B cell (primary cell): ENCODE results near the gene MYO5C. TPM values are rescaled to one million over a fixed set of nuclear protein-coding genes. Genes with fewer than 3 reads are reported as not detected.

Experiments used
- ATAC-seq: fragments of 200-7000 bp; cut with Tn5 transposase; one replicate; pipeline ENCODE4 v1.10.0; 2021; ENCODE audit warnings: low read depth, mild to moderate bottlenecking, moderate number of reproducible peaks, moderate library complexity
- CTCF ChIA-PET: fragments of 350-600 bp; sonication (Branson Sonifier 250); formaldehyde crosslinking; loops from one replicate; lab custom pipeline; 2021; ENCODE audit warnings: antibody characterized with exemption, inconsistent platforms; lab: Charles Lee
- POLR2A ChIA-PET: fragments of 350-600 bp; sonication (Branson Sonifier 250); formaldehyde crosslinking; loops from one replicate; lab custom pipeline; 2021; ENCODE audit warnings: antibody characterized with exemption; lab: Charles Lee
- DNase-seq: peaks from one replicate; pipeline ENCODE4 v3.0.0; 2013
- H2AFZ ChIP-seq: 2 replicates; pipeline ENCODE4 v1.6.1; 2012; ENCODE audit warnings: mild to moderate bottlenecking, low read depth, low read length; ENCODE audit not compliant: insufficient read depth, poor library complexity, severe bottlenecking
- H3K27ac ChIP-seq, 2 donors: 1 replicate in 1 of 2; 2 replicates in 1 of 2; pipeline ENCODE4 v1.5.1; 2012 to 2013; ENCODE audit warnings: low read length in 2 of 2, mild to moderate bottlenecking in 2 of 2, moderate library complexity in 1 of 2
- H3K27me3 ChIP-seq, 4 experiments: fragments of 200-600 bp in 1 of 4; sonication (generic) in 1 of 4; replicated peaks in 1 of 4; 1 replicate in 2 of 4; 2 replicates in 2 of 4; pipeline versions ENCODE4 v1.6.1 to v1.7.0; 2013 to 2016; ENCODE audit warnings: low read length in 3 of 4, mild to moderate bottlenecking in 2 of 4, mixed read lengths in 1 of 4, moderate library complexity in 1 of 4; ENCODE audit not compliant: insufficient read depth in 4 of 4, control insufficient read depth in 3 of 4; ENCODE audit errors: control extremely low read depth in 1 of 4
- H3K36me3 ChIP-seq, 2 experiments: replicated peaks in 1 of 2; 1 replicate in 1 of 2; 2 replicates in 1 of 2; pipeline versions ENCODE4 v1.6.1 to v1.7.1; 2013; ENCODE audit warnings: low read length in 1 of 2; ENCODE audit not compliant: insufficient read depth in 2 of 2, control insufficient read depth in 1 of 2; ENCODE audit errors: control extremely low read depth in 1 of 2, extremely low read depth in 1 of 2
- H3K4me1 ChIP-seq, 2 donors: fragments of 200-600 bp in 1 of 2; sonication (generic) in 1 of 2; 1 replicate in 1 of 2; 2 replicates in 1 of 2; pipeline versions ENCODE4 v1.5.1 to v1.6.1; 2013 to 2017; ENCODE audit warnings: low read length in 2 of 2; ENCODE audit not compliant: control insufficient read depth in 2 of 2, insufficient read depth in 2 of 2
- H3K4me2 ChIP-seq: replicated peaks from 2 replicates; pipeline ENCODE3; 2012; ENCODE audit warnings: mild to moderate bottlenecking, low read depth, low read length; ENCODE audit not compliant: poor library complexity, severe bottlenecking
- H3K4me3 ChIP-seq, 5 experiments: fragments of 200-600 bp in 1 of 5; sonication (generic) in 1 of 5; 1 replicate in 3 of 5; 2 replicates in 2 of 5; pipeline versions ENCODE4 v1.5.1 to v1.7.0; 2011 to 2016; ENCODE audit warnings: low read length in 4 of 5, mild to moderate bottlenecking in 4 of 5, low read depth in 2 of 5, control low read depth in 1 of 5, moderate library complexity in 1 of 5; ENCODE audit not compliant: insufficient read depth in 1 of 5; ENCODE audit errors: control extremely low read depth in 1 of 5, extremely low read depth in 1 of 5
- H3K79me2 ChIP-seq: fragments of 200-600 bp; sonication (generic); one replicate; pipeline ENCODE4 v1.6.0; 2016; ENCODE audit warnings: low read length; ENCODE audit not compliant: control insufficient read depth, insufficient read depth
- H3K9ac ChIP-seq: fragments of 200-600 bp; sonication (generic); 2 replicates; pipeline ENCODE4 v1.6.1; 2017; ENCODE audit warnings: mild to moderate bottlenecking, low read length, moderate library complexity
- H3K9me3 ChIP-seq, 3 donors: one replicate each; pipeline versions ENCODE4 v1.6.1 to v1.7.1; 2013; ENCODE audit warnings: low read length in 2 of 3; ENCODE audit not compliant: control insufficient read depth in 2 of 3, insufficient read depth in 1 of 3; ENCODE audit errors: control extremely low read depth in 1 of 3
- H4K20me1 ChIP-seq: 2 replicates; pipeline ENCODE4 v1.6.0; 2012; ENCODE audit warnings: mild to moderate bottlenecking, low read length; ENCODE audit not compliant: insufficient read depth, control insufficient read depth, poor library complexity, severe bottlenecking
- H3K27ac Mint-ChIP-seq: one replicate; pipeline ENCODE4 v1.8.0; 2021; ENCODE audit warnings: mixed read lengths
- H3K27me3 Mint-ChIP-seq: one replicate; pipeline ENCODE4 v1.8.0; 2021; ENCODE audit warnings: mixed read lengths
- H3K4me1 Mint-ChIP-seq: one replicate; pipeline ENCODE4 v1.8.0; 2021; ENCODE audit warnings: mixed read lengths
- H3K4me3 Mint-ChIP-seq: one replicate; pipeline ENCODE4 v1.8.0; 2021; ENCODE audit warnings: mixed read lengths
- H3K9me3 Mint-ChIP-seq: one replicate; pipeline ENCODE4 v1.8.0; 2022; ENCODE audit warnings: mixed read lengths; ENCODE audit not compliant: insufficient read depth
- CTCF ChIP-seq: fragments of 200-600 bp; IDR thresholded peaks from one replicate; pipeline ENCODE4 v1.8.0; 2022; ENCODE audit warnings: antibody characterized with exemption, mild to moderate bottlenecking
- EZH2 ChIP-seq: IDR thresholded peaks from 2 replicates; pipeline ENCODE4 v1.6.1; 2012; ENCODE audit warnings: borderline replicate concordance, low read depth, mild to moderate bottlenecking, moderate library complexity, low read length; ENCODE audit not compliant: insufficient read depth, poor library complexity, severe bottlenecking
- WGBS: methylation state at CpG from one replicate; pipeline ENCODE4 v1.1.5; 2013; ENCODE audit warnings: missing lambda C conversion rate; ENCODE audit not compliant: insufficient coverage; 5-methylcytosine and 5-hydroxymethylcytosine counted together
- intact Hi-C: fragments of 100-400 bp; cut with micrococcal nuclease; formaldehyde crosslinking; loops from one replicate; pipeline ENCODE4 v1.10.0; 2022
- polyA plus RNA-seq: library from polyadenylated mRNA; depleted of rRNA; stranded (reverse); fragments of >200 nt; gene quantifications from 2 replicates; pipeline ENCODE4 v1.2.3, GENCODE V29; 2012
- total RNA-seq, 2 donors: library from RNA; stranded (reverse); fragments of 120-200 nt in 1 of 2; gene quantifications; 1 replicate in 1 of 2; 2 replicates in 1 of 2; pipeline versions ENCODE4 v1.2.3 to v1.2.4, GENCODE V29; 2013 to 2022

Gene MYO5C
- total and polyA plus RNA-seq, 2 donors (not counting 1 experiment from before 2014, with no cell fraction given) = 0.54 to 4.5 TPM

- Histone ChIP-seq H3K27me3 (no peaks in the 10 kb centered on the region), H2AFZ (no peak overlapping the region), H3K79me2 (no peaks in the 10 kb centered on the region), H4K20me1 (no peaks in the 10 kb centered on the region), H3K9me3 (no peaks in the 10 kb centered on the region), H3K4me1 (peaks cover 19 to 20% of the 10 kb centered on the region in 2 donors), H3K36me3 (peaks cover 13 to 16% of the 10 kb centered on the region in 2 experiments), H3K27ac (peak overlapping the region; percentile 29 to 52), H3K9ac (peak overlapping the region; percentile 10), H3K4me2 (peak overlapping the region; percentile 59), H3K4me3 (peak overlapping the region in 1 of 5 experiments; percentile 34)
- ChIA-PET CTCF (interaction anchor here (0.7 to 2.5 kb wide), 7 partner anchors 16 to 427 kb away, joined by 3 to 12 read pairs (median 4); no protein-coding TSS in a partner anchor), POLR2A (no interaction called here)
- no peak for TF ChIP-seq EZH2
- no peak for TF ChIP-seq CTCF
- WGBS = 54% methylated on average over 7 of the region's 8 CpGs
- DNase-seq = peak; percentile 35
- intact Hi-C loops = loop anchor here (1.0 kb wide), 1 partner anchor 52 kb away; no protein-coding TSS in a partner anchor
- Mint-ChIP-seq H3K9me3 (no peaks in the 10 kb centered on the region), H3K27ac (peak overlapping the region; percentile 43), H3K4me1 (peaks cover 26% of the 10 kb centered on the region), H3K27me3 (no peaks in the 10 kb centered on the region), H3K4me3 (peak overlapping the region; percentile 59)
- peak; percentile 76 for ATAC-seq
Measured at GRCh38 chr15:52308446-52309153, 13.0 kb upstream of the MYO5C start.

GRCh38 chr15:52307847-52308246, 12.2 kb upstream of the MYO5C start:
- intact Hi-C loops = loop anchor here (1.0 kb wide), 1 partner anchor 52 kb away; no protein-coding TSS in a partner anchor

More at GRCh38 chr15:52307847-52308246, 12.2 kb upstream of the MYO5C start:
- H3K9me3 ChIP-seq = no peaks in the 10 kb centered on the region
- no peak overlapping the region for H2AFZ ChIP-seq
- peaks cover 5 to 10% of the 10 kb centered on the region in 2 experiments for H3K36me3 ChIP-seq
- no peaks in the 10 kb centered on the region for H3K79me2 ChIP-seq
- ATAC-seq (no peak), DNase-seq (no peak)
- H3K4me2 ChIP-seq = peak overlapping the region; percentile 59
- peak overlapping the region in 1 of 2 donors; percentile 52 for H3K27ac ChIP-seq
- H3K4me3 Mint-ChIP-seq = no peak overlapping the region
- H3K4me1 Mint-ChIP-seq = peaks cover 30% of the 10 kb centered on the region
- no peaks in the 10 kb centered on the region for H3K27me3 Mint-ChIP-seq
- ChIA-PET POLR2A (no interaction called here), CTCF (interaction anchor here (1.2 kb wide), 1 partner anchor 156 kb away, joined by 3 read pairs; no protein-coding TSS in a partner anchor)
- no peaks in the 10 kb centered on the region for H3K27me3 ChIP-seq
- H3K4me1 ChIP-seq = peaks cover 20 to 22% of the 10 kb centered on the region in 2 donors
- no peaks in the 10 kb centered on the region for H3K9me3 Mint-ChIP-seq
- no peak overlapping the region for H3K9ac ChIP-seq
- no peak overlapping the region for H3K27ac Mint-ChIP-seq
- no peaks in the 10 kb centered on the region for H4K20me1 ChIP-seq
- no peak overlapping the region for H3K4me3 ChIP-seq
- no CpG with 5 or more reads among the region's 4 CpGs for WGBS
- TF ChIP-seq EZH2 (no peak), CTCF (no peak)
